ENCODE results near the gene VAV2.

VAV2 gene

DNA sequence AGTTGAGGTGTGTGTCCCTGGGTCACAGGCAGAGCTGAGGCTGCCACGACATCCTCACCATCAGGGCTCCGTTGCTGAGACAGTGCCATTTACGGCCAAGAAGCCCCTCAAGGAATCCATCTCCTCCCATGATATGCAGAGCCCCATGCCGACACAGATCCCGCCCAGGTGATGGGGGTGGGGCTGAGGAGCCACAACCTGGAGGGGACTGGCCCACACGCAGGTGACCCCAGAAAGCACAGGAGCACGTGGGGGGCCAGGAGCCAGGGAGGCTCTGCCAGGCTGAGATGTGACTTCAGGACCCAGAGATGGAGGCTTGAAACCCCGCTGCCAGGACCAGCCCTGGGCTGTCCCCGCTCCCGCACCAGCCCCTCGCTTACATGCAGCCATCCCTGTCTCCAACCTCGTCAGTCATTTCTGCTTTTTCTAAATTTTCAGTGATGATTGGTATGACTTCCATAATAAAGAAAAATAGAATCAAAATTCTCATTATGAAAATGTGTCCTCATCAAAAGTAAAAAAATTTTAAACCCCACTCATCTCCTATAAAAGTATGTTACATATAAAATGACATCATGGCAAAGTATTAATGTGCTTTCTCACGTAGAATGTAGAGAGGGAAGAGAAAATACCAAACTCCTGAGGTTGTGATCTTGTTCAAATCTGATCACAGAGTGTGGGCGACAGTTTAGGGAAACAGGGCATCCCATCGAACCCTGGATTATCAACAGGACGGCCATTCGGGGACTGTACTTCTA lies 155.9 kb downstream of the VAV2 start:
- no peak for TF ChIP-seq TEAD4 (IDR thresholded peaks at IDR 0.05)

DNA sequence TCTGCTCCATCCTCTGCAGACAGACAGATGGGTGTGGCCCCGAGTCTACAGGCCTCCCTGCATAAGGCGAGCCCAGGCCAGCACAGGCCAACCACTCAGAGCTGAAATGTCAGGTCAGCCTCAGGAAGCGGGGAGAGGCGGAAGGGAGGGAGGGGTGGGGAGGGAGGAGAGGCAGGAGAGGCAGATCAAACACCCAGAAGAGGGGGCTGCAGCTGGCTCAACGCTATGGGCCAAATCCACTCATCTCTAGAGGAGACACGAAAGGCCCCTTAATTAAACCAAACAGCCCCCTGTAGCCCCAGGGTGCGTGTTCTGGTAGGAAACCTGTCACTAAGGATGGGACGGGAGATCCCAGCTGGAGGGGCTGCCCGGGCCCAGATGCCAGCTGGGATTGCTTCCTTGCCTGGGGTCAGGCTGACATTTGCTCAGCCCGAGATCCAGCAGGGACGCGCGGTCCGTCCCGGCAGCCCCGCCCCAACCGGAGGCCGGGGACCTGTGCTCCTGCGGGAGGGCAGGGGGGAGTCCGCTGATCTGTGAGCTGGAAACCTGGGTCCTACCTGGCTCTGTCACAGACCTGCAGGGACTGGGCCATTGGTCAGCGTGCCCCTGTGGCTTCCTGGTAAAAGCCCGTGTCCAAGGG lies 156.7 kb downstream of the VAV2 start:
- no peak for TF ChIP-seq EP300 (IDR thresholded peaks at IDR 0.05; ENCODE audit: borderline replicate concordance)
- no peak for TF ChIP-seq RAD21 (IDR thresholded peaks at IDR 0.05; ENCODE audit: low read depth)
- no peak for TF ChIP-seq TAF1 (IDR thresholded peaks at IDR 0.05; ENCODE audit: low read depth)
- TF ChIP-seq CREB1 (IDR thresholded peaks at IDR 0.05; ENCODE audit: low read depth), result no peak
- no peak for TF ChIP-seq FOXM1 (IDR thresholded peaks at IDR 0.05; ENCODE audit: borderline replicate concordance, low read depth)
- TF ChIP-seq YY1 (IDR thresholded peaks at IDR 0.05; ENCODE audit: low read depth), result no peak
- TF ChIP-seq EGR1 (IDR thresholded peaks at IDR 0.05), result no peak
- TF ChIP-seq, protein P1, sequence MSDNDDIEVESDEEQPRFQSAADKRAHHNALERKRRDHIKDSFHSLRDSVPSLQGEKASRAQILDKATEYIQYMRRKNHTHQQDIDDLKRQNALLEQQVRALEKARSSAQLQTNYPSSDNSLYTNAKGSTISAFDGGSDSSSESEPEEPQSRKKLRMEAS (IDR thresholded peaks at IDR 0.05), result no peak
- TF ChIP-seq, protein P2, sequence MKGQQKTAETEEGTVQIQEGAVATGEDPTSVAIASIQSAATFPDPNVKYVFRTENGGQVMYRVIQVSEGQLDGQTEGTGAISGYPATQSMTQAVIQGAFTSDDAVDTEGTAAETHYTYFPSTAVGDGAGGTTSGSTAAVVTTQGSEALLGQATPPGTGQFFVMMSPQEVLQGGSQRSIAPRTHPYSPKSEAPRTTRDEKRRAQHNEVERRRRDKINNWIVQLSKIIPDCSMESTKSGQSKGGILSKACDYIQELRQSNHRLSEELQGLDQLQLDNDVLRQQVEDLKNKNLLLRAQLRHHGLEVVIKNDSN (IDR thresholded peaks at IDR 0.05), result no peak
- TF ChIP-seq CEBPB (IDR thresholded peaks at IDR 0.05), result no peak
- no peak for TF ChIP-seq TCF12 (IDR thresholded peaks at IDR 0.05; ENCODE audit: low read depth)
- TF ChIP-seq NFIC (IDR thresholded peaks at IDR 0.05), result no peak
- TF ChIP-seq TEAD4 (IDR thresholded peaks at IDR 0.05), result no peak
- TF ChIP-seq, protein P3, sequence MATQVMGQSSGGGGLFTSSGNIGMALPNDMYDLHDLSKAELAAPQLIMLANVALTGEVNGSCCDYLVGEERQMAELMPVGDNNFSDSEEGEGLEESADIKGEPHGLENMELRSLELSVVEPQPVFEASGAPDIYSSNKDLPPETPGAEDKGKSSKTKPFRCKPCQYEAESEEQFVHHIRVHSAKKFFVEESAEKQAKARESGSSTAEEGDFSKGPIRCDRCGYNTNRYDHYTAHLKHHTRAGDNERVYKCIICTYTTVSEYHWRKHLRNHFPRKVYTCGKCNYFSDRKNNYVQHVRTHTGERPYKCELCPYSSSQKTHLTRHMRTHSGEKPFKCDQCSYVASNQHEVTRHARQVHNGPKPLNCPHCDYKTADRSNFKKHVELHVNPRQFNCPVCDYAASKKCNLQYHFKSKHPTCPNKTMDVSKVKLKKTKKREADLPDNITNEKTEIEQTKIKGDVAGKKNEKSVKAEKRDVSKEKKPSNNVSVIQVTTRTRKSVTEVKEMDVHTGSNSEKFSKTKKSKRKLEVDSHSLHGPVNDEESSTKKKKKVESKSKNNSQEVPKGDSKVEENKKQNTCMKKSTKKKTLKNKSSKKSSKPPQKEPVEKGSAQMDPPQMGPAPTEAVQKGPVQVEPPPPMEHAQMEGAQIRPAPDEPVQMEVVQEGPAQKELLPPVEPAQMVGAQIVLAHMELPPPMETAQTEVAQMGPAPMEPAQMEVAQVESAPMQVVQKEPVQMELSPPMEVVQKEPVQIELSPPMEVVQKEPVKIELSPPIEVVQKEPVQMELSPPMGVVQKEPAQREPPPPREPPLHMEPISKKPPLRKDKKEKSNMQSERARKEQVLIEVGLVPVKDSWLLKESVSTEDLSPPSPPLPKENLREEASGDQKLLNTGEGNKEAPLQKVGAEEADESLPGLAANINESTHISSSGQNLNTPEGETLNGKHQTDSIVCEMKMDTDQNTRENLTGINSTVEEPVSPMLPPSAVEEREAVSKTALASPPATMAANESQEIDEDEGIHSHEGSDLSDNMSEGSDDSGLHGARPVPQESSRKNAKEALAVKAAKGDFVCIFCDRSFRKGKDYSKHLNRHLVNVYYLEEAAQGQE (IDR thresholded peaks at IDR 0.05; ENCODE audit: low read depth), result no peak
- no peak for TF ChIP-seq ZBTB7A (IDR thresholded peaks at IDR 0.05; ENCODE audit: low read depth)

DNA sequence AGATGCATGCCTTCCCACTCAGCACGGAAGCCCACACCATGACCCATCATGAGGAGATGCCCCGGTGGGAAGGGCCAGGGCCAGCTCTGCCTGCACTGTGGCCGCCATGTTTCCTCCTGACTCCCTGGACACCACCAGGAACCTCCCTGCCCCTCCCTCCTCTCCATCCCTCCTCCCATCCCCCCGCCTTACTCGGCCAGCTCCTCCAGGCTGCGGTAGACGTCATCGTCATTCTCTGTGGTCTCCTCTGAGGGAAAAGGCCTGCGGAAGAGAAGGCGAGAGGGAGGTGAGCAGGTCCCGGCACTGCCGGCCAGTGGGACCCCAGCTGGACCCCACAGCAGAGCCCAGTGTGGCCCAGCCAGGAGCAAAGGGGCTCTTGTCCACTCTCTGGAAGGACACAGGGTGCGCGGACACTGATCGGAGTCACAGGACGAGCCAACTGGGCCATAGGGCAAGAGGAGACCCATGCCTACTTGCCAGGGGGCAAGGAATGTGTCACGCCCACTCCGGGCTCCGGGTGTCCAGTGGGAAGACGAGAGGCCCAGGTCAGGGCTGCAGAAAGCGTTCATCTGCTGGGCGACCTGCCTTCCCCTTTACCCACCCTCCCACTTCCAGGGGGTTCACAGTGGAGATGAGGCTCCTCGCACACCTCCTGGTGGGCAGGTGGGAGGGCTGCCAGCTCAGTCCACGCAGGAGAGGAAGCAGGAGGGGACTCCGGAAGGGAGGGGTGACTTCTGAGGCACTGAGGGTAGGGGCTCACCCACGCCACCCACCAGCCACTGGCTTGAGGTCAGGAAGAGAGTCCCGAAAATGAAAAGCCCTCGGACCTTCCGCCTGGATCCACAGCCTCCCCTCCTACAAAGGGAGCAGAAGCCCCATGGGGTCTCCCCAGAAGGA lies 157.8 kb downstream of the VAV2 start:
- TF ChIP-seq EGR1 (IDR thresholded peaks at IDR 0.05), result no peak
- no peak for TF ChIP-seq RAD21 (IDR thresholded peaks at IDR 0.05; ENCODE audit: low read depth)
- no peak for TF ChIP-seq NFIC (IDR thresholded peaks at IDR 0.05)
- no peak for TF ChIP-seq TCF12 (IDR thresholded peaks at IDR 0.05; ENCODE audit: low read depth)
- no peak for TF ChIP-seq ZBTB7A (IDR thresholded peaks at IDR 0.05; ENCODE audit: low read depth)
- TF ChIP-seq, protein P2 (IDR thresholded peaks at IDR 0.05), result no peak
- TF ChIP-seq, protein P3 (IDR thresholded peaks at IDR 0.05; ENCODE audit: low read depth), result no peak
- no peak for TF ChIP-seq FOXM1 (IDR thresholded peaks at IDR 0.05; ENCODE audit: borderline replicate concordance, low read depth)

DNA sequence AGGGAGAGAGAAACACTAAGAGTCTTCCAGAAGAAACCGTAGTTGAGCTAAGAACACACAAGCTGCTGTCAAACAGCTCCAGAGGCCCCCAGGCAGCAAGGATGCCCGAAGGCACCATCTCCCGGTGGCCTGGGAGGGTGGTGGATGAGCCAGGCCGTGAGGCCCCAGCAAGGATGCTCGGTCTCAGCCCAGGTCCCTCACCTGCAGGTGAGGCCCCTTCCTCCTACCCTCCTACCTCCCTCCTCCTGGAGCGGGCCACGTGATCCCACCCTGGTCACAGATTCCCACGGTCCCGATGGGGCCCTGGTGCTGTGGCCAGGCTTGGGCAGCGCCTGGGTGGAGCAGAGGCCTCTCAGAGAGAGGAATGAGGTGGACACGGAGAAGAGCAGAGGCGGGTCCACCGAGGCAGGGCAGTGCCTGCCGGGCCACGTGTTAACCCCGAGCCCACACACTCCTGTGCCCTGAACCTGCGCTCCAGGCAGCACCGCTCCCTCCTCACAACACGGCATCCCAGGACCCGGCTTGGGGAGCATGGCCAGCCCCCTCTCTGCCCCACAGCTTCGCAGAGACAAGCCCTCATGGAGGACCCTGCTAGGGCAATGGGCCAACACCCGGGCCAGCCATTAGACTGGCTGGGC lies 158.6 kb downstream of the VAV2 start:
- TF ChIP-seq TCF12 (IDR thresholded peaks at IDR 0.05; ENCODE audit: low read depth), result no peak
- TF ChIP-seq EGR1 (IDR thresholded peaks at IDR 0.05), result no peak
- no peak for TF ChIP-seq CREB1 (IDR thresholded peaks at IDR 0.05; ENCODE audit: low read depth)
- TF ChIP-seq RAD21 (IDR thresholded peaks at IDR 0.05; ENCODE audit: low read depth), result no peak
- no peak for TF ChIP-seq YY1 (IDR thresholded peaks at IDR 0.05; ENCODE audit: low read depth)
- no peak for TF ChIP-seq NFIC (IDR thresholded peaks at IDR 0.05)
- TF ChIP-seq FOXM1 (IDR thresholded peaks at IDR 0.05; ENCODE audit: borderline replicate concordance, low read depth), result no peak
- TF ChIP-seq, protein P3 (IDR thresholded peaks at IDR 0.05; ENCODE audit: low read depth), result no peak
- TF ChIP-seq CEBPB (IDR thresholded peaks at IDR 0.05), result no peak
- TF ChIP-seq TAF1 (IDR thresholded peaks at IDR 0.05; ENCODE audit: low read depth), result no peak
- TF ChIP-seq, protein P2 (IDR thresholded peaks at IDR 0.05), result no peak
- TF ChIP-seq, protein P1 (IDR thresholded peaks at IDR 0.05), result no peak
- no peak for TF ChIP-seq TEAD4 (IDR thresholded peaks at IDR 0.05)
- no peak for TF ChIP-seq ZBTB7A (IDR thresholded peaks at IDR 0.05; ENCODE audit: low read depth)
- TF ChIP-seq EP300 (IDR thresholded peaks at IDR 0.05; ENCODE audit: borderline replicate concordance), result no peak
